ENCODE results near the gene SPX. TPM values are rescaled to one million over a fixed set of nuclear protein-coding genes. Genes with fewer than 3 reads are reported as not detected.

Gene SPX
- total and polyA plus RNA-seq, 4 donors: 0.25 to 3.7 (median 0.76) TPM

DNA sequence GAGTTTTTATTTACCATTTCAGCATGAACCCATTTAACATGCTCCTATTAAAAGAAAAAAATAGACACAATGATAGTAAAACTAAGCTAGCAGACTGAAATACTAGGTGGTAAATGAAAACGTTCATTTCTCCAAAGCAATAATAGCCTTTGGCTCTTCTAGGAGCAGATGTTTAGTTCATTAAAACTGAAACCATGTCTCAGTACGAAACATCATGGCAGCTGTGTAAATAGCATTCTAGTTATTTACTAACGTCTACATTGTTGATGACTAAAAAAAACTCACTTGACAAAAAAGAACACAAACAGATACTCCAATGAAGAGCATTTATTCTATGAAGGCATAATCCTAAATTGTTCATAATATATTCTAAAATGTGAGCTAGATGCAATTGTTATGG is 42.6 kb upstream of the SPX start:
- peaks cover 3 to 40% (median 15%) of the 10 kb centered on the region in 4 donors for H3K36me3 ChIP-seq (ENCODE audit: control insufficient read depth in 4 of 4, insufficient read depth in 3 of 4, low read depth in 1 of 4, low read length in 3 of 4)
- TF ChIP-seq EGR1 (IDR thresholded peaks at IDR 0.05; ENCODE audit: low read depth in 2 of 2) (no peak), FOXA1 (IDR thresholded peaks at IDR 0.05) (no peak), JUND (IDR thresholded peaks at IDR 0.05) (no peak), RAD21 (IDR thresholded peaks at IDR 0.05) (no peak), NR2F2 (IDR thresholded peaks at IDR 0.05) (no peak), SP1 (IDR thresholded peaks at IDR 0.05) (no peak), HNF4G (IDR thresholded peaks at IDR 0.05) (no peak), FOXA2 (IDR thresholded peaks at IDR 0.05) (no peak), RXRA (IDR thresholded peaks at IDR 0.05) (no peak), YY1 (IDR thresholded peaks at IDR 0.05) (no peak)
- TF ChIP-seq, protein P1, sequence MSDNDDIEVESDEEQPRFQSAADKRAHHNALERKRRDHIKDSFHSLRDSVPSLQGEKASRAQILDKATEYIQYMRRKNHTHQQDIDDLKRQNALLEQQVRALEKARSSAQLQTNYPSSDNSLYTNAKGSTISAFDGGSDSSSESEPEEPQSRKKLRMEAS (IDR thresholded peaks at IDR 0.05): no peak
- TF ChIP-seq, protein P2, sequence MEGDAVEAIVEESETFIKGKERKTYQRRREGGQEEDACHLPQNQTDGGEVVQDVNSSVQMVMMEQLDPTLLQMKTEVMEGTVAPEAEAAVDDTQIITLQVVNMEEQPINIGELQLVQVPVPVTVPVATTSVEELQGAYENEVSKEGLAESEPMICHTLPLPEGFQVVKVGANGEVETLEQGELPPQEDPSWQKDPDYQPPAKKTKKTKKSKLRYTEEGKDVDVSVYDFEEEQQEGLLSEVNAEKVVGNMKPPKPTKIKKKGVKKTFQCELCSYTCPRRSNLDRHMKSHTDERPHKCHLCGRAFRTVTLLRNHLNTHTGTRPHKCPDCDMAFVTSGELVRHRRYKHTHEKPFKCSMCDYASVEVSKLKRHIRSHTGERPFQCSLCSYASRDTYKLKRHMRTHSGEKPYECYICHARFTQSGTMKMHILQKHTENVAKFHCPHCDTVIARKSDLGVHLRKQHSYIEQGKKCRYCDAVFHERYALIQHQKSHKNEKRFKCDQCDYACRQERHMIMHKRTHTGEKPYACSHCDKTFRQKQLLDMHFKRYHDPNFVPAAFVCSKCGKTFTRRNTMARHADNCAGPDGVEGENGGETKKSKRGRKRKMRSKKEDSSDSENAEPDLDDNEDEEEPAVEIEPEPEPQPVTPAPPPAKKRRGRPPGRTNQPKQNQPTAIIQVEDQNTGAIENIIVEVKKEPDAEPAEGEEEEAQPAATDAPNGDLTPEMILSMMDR (IDR thresholded peaks at IDR 0.05; ENCODE audit: low read depth, low read length, missing input control): no peak
- TF ChIP-seq, protein P3, sequence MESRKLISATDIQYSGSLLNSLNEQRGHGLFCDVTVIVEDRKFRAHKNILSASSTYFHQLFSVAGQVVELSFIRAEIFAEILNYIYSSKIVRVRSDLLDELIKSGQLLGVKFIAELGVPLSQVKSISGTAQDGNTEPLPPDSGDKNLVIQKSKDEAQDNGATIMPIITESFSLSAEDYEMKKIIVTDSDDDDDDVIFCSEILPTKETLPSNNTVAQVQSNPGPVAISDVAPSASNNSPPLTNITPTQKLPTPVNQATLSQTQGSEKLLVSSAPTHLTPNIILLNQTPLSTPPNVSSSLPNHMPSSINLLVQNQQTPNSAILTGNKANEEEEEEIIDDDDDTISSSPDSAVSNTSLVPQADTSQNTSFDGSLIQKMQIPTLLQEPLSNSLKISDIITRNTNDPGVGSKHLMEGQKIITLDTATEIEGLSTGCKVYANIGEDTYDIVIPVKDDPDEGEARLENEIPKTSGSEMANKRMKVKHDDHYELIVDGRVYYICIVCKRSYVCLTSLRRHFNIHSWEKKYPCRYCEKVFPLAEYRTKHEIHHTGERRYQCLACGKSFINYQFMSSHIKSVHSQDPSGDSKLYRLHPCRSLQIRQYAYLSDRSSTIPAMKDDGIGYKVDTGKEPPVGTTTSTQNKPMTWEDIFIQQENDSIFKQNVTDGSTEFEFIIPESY (IDR thresholded peaks at IDR 0.05): no peak
- H3K4me3 ChIP-seq (ENCODE audit: low read depth in 1 of 3, low read length in 3 of 3): no peak overlapping the region
- DNase-seq (ENCODE audit: low spot score): no peak
- 91% methylated on average over 3 of the region's 3 CpGs for WGBS
- no peak overlapping the region for H3K27ac ChIP-seq (ENCODE audit: low read depth in 1 of 2, low read length in 2 of 2)
- no peak overlapping the region for H3K9ac ChIP-seq (ENCODE audit: low read depth in 1 of 2, low read length in 2 of 2)
- H3K4me1 ChIP-seq (ENCODE audit: control insufficient read depth in 4 of 4, insufficient read depth in 4 of 4, low read length in 3 of 4): no peaks in the 10 kb centered on the region
- no peaks in the 10 kb centered on the region for H3K27me3 ChIP-seq (ENCODE audit: control insufficient read depth in 4 of 4, insufficient read depth in 4 of 4, low read length in 3 of 4)
- H3K9me3 ChIP-seq (ENCODE audit: control insufficient read depth in 4 of 4, low read length in 3 of 4): no peaks in the 10 kb centered on the region

DNA sequence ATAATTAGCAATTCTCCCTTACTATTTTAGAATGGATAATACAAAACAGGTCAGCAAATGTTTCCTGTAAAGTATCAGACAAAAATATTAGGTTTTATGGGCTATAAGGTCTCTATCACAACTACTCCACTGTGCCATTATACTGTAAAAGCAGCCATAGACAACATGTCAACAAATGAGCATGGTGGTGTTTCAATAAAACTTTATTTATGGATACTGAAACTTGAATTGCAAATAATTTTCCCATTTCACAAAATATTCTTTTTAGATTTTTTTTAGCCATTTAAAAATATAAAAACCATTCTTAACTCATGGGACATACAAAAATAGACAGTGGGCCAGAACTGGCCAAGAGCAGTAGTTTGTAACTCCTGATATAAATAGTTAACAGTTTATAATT is 40.1 kb upstream of the SPX start:
- Histone ChIP-seq H3K4me3 (ENCODE audit: low read depth in 1 of 3, low read length in 3 of 3) (no peak overlapping the region), H3K9me3 (ENCODE audit: control insufficient read depth in 4 of 4, low read length in 3 of 4) (no peaks in the 10 kb centered on the region), H3K27ac (ENCODE audit: low read depth in 1 of 2, low read length in 2 of 2) (no peak overlapping the region), H3K4me1 (ENCODE audit: control insufficient read depth in 4 of 4, insufficient read depth in 4 of 4, low read length in 3 of 4) (no peaks in the 10 kb centered on the region), H3K27me3 (ENCODE audit: control insufficient read depth in 4 of 4, insufficient read depth in 4 of 4, low read length in 3 of 4) (no peaks in the 10 kb centered on the region), H3K36me3 (ENCODE audit: control insufficient read depth in 4 of 4, insufficient read depth in 3 of 4, low read depth in 1 of 4, low read length in 3 of 4) (peaks cover 2 to 26% (median 21%) of the 10 kb centered on the region in 4 donors), H3K9ac (ENCODE audit: low read depth in 1 of 2, low read length in 2 of 2) (no peak overlapping the region)
- no peak for DNase-seq (ENCODE audit: low spot score)
- TF ChIP-seq, protein P1 (IDR thresholded peaks at IDR 0.05): no peak
- no peak for TF ChIP-seq GABPA (IDR thresholded peaks at IDR 0.05 in 1 of 2, conservative IDR thresholded peaks at IDR 0.05 in 1 of 2)
- no peak for TF ChIP-seq NR2F2 (IDR thresholded peaks at IDR 0.05)
- TF ChIP-seq HNF4G (IDR thresholded peaks at IDR 0.05): no peak
- TF ChIP-seq SP1 (IDR thresholded peaks at IDR 0.05): no peak
- no peak for TF ChIP-seq RAD21 (IDR thresholded peaks at IDR 0.05)
- TF ChIP-seq EGR1 (IDR thresholded peaks at IDR 0.05; ENCODE audit: low read depth in 2 of 2): no peak
- TF ChIP-seq, protein P3 (IDR thresholded peaks at IDR 0.05): no peak
- no peak for TF ChIP-seq RXRA (IDR thresholded peaks at IDR 0.05)
- TF ChIP-seq TAF1 (conservative IDR thresholded peaks at IDR 0.05): no peak
- TF ChIP-seq YY1 (IDR thresholded peaks at IDR 0.05): no peak
- no peak for TF ChIP-seq FOXA1 (IDR thresholded peaks at IDR 0.05)
- TF ChIP-seq, protein P2 (IDR thresholded peaks at IDR 0.05; ENCODE audit: low read depth, low read length, missing input control): no peak
- TF ChIP-seq, protein P4, sequence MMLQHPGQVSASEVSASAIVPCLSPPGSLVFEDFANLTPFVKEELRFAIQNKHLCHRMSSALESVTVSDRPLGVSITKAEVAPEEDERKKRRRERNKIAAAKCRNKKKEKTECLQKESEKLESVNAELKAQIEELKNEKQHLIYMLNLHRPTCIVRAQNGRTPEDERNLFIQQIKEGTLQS (IDR thresholded peaks at IDR 0.05): no peak
